Measurements from ENCODE around the gene RAB39A.
"Not testable (repeated sequence)": the region's sequence is repeated elsewhere in the genome, so short reads cannot be mapped to it uniquely, and the experiment has no call there.

The RAB39A gene

GRCh38 chr11:107928046-107928766, at the start of gene RAB39A:
TSS of gene RAB39A (plus strand) at chr11:107928448. CDS start at chr11:107928569, 121 bp downstream.
- no peaks in the 10 kb centered on the region for H4K20me1 ChIP-seq (ENCODE audit: insufficient read depth)
- no peaks in the 10 kb centered on the region for H3K79me2 ChIP-seq (ENCODE audit: insufficient read depth, low read depth)
- no peak within 1 kb of the TSS for H3K27ac ChIP-seq
- peak within 1 kb of the TSS; percentile 71 for H2AFZ ChIP-seq (ENCODE audit: low read depth)
- peak within 1 kb of the TSS; percentile 33; the same call in 1 of the 2 replicates for H3K4me2 ChIP-seq
- H3K4me1 ChIP-seq (ENCODE audit: low read depth, poor library complexity, severe bottlenecking): no peaks in the 10 kb centered on the region
- TF ChIP-seq CTCF (conservative IDR thresholded peaks at IDR 0.05; ENCODE audit: low read depth, low read length): no peak
- no peaks in the 10 kb centered on the region for H3K36me3 ChIP-seq (ENCODE audit: insufficient read depth)
- H3K4me3 ChIP-seq (IDR thresholded peaks at IDR 0.05; ENCODE audit: insufficient read depth, low read depth, low read length): no peak within 1 kb of the TSS
- no peaks in the 10 kb centered on the region for H3K27me3 ChIP-seq (ENCODE audit: insufficient read depth, low read depth)
- peak within 1 kb of the TSS; percentile 35; the same call in 1 of the 2 replicates for H3K9ac ChIP-seq

- not testable (repeated sequence) for H3K36me3 ChIP-seq (ENCODE audit: insufficient read depth); H3K4me1 ChIP-seq (ENCODE audit: low read depth, poor library complexity, severe bottlenecking); H3K4me3 ChIP-seq (IDR thresholded peaks at IDR 0.05; ENCODE audit: insufficient read depth, low read depth, low read length); H3K27ac ChIP-seq; H3K27me3 ChIP-seq (ENCODE audit: insufficient read depth, low read depth); H3K79me2 ChIP-seq (ENCODE audit: insufficient read depth, low read depth); H3K9ac ChIP-seq; H4K20me1 ChIP-seq (ENCODE audit: insufficient read depth); H3K4me2 ChIP-seq; H2AFZ ChIP-seq (ENCODE audit: low read depth)
Observed at GRCh38 chr11:107881471-107881870, 46.8 kb upstream of the RAB39A start.

- H3K36me3 ChIP-seq (ENCODE audit: insufficient read depth): no peaks in the 10 kb centered on the region
- peaks cover 5% of the 10 kb centered on the region for H3K4me1 ChIP-seq (ENCODE audit: low read depth, poor library complexity, severe bottlenecking)
- no peaks in the 10 kb centered on the region for H3K27me3 ChIP-seq (ENCODE audit: insufficient read depth, low read depth)
- no peak overlapping the region for H2AFZ ChIP-seq (ENCODE audit: low read depth)
- H3K4me3 ChIP-seq (IDR thresholded peaks at IDR 0.05; ENCODE audit: insufficient read depth, low read depth, low read length): no peak overlapping the region
- H4K20me1 ChIP-seq (ENCODE audit: insufficient read depth): no peaks in the 10 kb centered on the region
- no peak overlapping the region for H3K4me2 ChIP-seq
- no peaks in the 10 kb centered on the region for H3K79me2 ChIP-seq (ENCODE audit: insufficient read depth, low read depth)
- no peak for TF ChIP-seq CTCF (conservative IDR thresholded peaks at IDR 0.05; ENCODE audit: low read depth, low read length)
- no peak overlapping the region for H3K27ac ChIP-seq
- no peak overlapping the region for H3K9ac ChIP-seq
Observed at GRCh38 chr11:107882095-107882820, 46.0 kb upstream of the RAB39A start.

GRCh38 chr11:107898270-107898669, 30.0 kb upstream of the RAB39A start:
- Histone ChIP-seq H3K4me2 (no peak overlapping the region), H3K79me2 (ENCODE audit: insufficient read depth, low read depth) (no peaks in the 10 kb centered on the region), H3K36me3 (ENCODE audit: insufficient read depth) (no peaks in the 10 kb centered on the region), H3K9ac (no peak overlapping the region), H3K27me3 (ENCODE audit: insufficient read depth, low read depth) (no peaks in the 10 kb centered on the region), H3K27ac (no peak overlapping the region), H4K20me1 (ENCODE audit: insufficient read depth) (no peaks in the 10 kb centered on the region), H3K4me3 (IDR thresholded peaks at IDR 0.05; ENCODE audit: insufficient read depth, low read depth, low read length) (no peak overlapping the region), H3K4me1 (ENCODE audit: low read depth, poor library complexity, severe bottlenecking) (no peaks in the 10 kb centered on the region), H2AFZ (ENCODE audit: low read depth) (no peak overlapping the region)
- TF ChIP-seq CTCF (conservative IDR thresholded peaks at IDR 0.05; ENCODE audit: low read depth, low read length): peak; percentile 42; the same call in 1 of the 2 replicates

GRCh38 chr11:107908211-107908610, 20.0 kb upstream of the RAB39A start:
- Histone ChIP-seq H3K27me3 (ENCODE audit: insufficient read depth, low read depth) (no peaks in the 10 kb centered on the region), H3K79me2 (ENCODE audit: insufficient read depth, low read depth) (no peaks in the 10 kb centered on the region), H3K4me2 (no peak overlapping the region), H4K20me1 (ENCODE audit: insufficient read depth) (no peaks in the 10 kb centered on the region), H3K9ac (no peak overlapping the region), H3K36me3 (ENCODE audit: insufficient read depth) (no peaks in the 10 kb centered on the region), H3K4me3 (IDR thresholded peaks at IDR 0.05; ENCODE audit: insufficient read depth, low read depth, low read length) (no peak overlapping the region), H3K27ac (no peak overlapping the region), H2AFZ (ENCODE audit: low read depth) (no peak overlapping the region), H3K4me1 (ENCODE audit: low read depth, poor library complexity, severe bottlenecking) (no peaks in the 10 kb centered on the region)
- no peak for TF ChIP-seq CTCF (conservative IDR thresholded peaks at IDR 0.05; ENCODE audit: low read depth, low read length)

GRCh38 chr11:107912415-107912814, 15.8 kb upstream of the RAB39A start:
- not testable (repeated sequence) for H3K27me3 ChIP-seq (ENCODE audit: insufficient read depth, low read depth); H3K4me3 ChIP-seq (IDR thresholded peaks at IDR 0.05; ENCODE audit: insufficient read depth, low read depth, low read length); H3K27ac ChIP-seq; H3K9ac ChIP-seq; H4K20me1 ChIP-seq (ENCODE audit: insufficient read depth); H2AFZ ChIP-seq (ENCODE audit: low read depth); H3K4me2 ChIP-seq; H3K79me2 ChIP-seq (ENCODE audit: insufficient read depth, low read depth); H3K36me3 ChIP-seq (ENCODE audit: insufficient read depth); H3K4me1 ChIP-seq (ENCODE audit: low read depth, poor library complexity, severe bottlenecking)

Measured in KMS-11 (cell line).